ENCODE data around the gene RALGPS2. TPM values are rescaled to one million over a fixed set of nuclear protein-coding genes. Genes with fewer than 3 reads are reported as not detected.
A peak's percentile ranks its signal among the peaks of the same experiment; 100 is the strongest.

The RALGPS2 gene
- polyA plus RNA-seq, 1 experiment = 67.2 TPM

- ChIA-PET POLR2A (no interaction called here), CTCF (no interaction called here)
- no peak for DNase-seq (ENCODE audit: low read depth, low spot score)
- Histone ChIP-seq H3K9me3 (ENCODE audit: control insufficient read depth, insufficient read depth, low read length) (no peaks in the 10 kb centered on the region), H3K4me3 (ENCODE audit: low read depth, low read length) (no peak overlapping the region), H3K27me3 (ENCODE audit: control insufficient read depth, insufficient read depth, low read length) (no peaks in the 10 kb centered on the region), H3K27ac (ENCODE audit: low read depth, low read length) (no peak overlapping the region)
- TF ChIP-seq CTCF (IDR thresholded peaks at IDR 0.05; ENCODE audit: low read depth, low read length) = no peak
These were observed 8.9 kb upstream of the RALGPS2 start for GRCh38 chr1:178716111-178716510.

GRCh38 chr1:178718520-178718919 is 6.5 kb upstream of the RALGPS2 start:
- TF ChIP-seq CTCF (IDR thresholded peaks at IDR 0.05; ENCODE audit: low read depth, low read length) = no peak
- no peak overlapping the region for H3K27ac ChIP-seq (ENCODE audit: low read depth, low read length)
- no peaks in the 10 kb centered on the region for H3K9me3 ChIP-seq (ENCODE audit: control insufficient read depth, insufficient read depth, low read length)
- no peak overlapping the region for H3K4me3 ChIP-seq (ENCODE audit: low read depth, low read length)
- ChIA-PET POLR2A (no interaction called here), CTCF (interaction anchor here (0.6 to 1.6 kb wide), 2 partner anchors 11 kb away, joined by 3 to 8 read pairs; no protein-coding TSS in a partner anchor)
- DNase-seq (ENCODE audit: low read depth, low spot score) = no peak
- no peaks in the 10 kb centered on the region for H3K27me3 ChIP-seq (ENCODE audit: control insufficient read depth, insufficient read depth, low read length)

GRCh38 chr1:178723546-178723945 is 1.5 kb upstream of the RALGPS2 start:
- TF ChIP-seq CTCF (IDR thresholded peaks at IDR 0.05; ENCODE audit: low read depth, low read length) = no peak

GRCh38 chr1:178724376-178724727 is 692 bp upstream of the RALGPS2 start:
- no peaks in the 10 kb centered on the region for H3K27me3 ChIP-seq (ENCODE audit: control insufficient read depth, insufficient read depth, low read length)
- POLR2A ChIA-PET = interaction anchor here (0.8 to 1.2 kb wide), 3 partner anchors 40 to 112 kb away, joined by 4 to 5 read pairs (median 4); no protein-coding TSS in a partner anchor
- H3K27ac ChIP-seq (ENCODE audit: low read depth, low read length) = no peak overlapping the region
- DNase-seq (ENCODE audit: low read depth, low spot score) = no peak
- H3K4me3 ChIP-seq (ENCODE audit: low read depth, low read length) = peak overlapping the region; percentile 78
- H3K9me3 ChIP-seq (ENCODE audit: control insufficient read depth, insufficient read depth, low read length) = no peaks in the 10 kb centered on the region; the same call in 1 of the 2 replicates
- CTCF ChIA-PET = no interaction called here
- TF ChIP-seq CTCF (IDR thresholded peaks at IDR 0.05; ENCODE audit: low read depth, low read length) = no peak

More at GRCh38 chr1:178723546-178723945, 1.5 kb upstream of the RALGPS2 start:
- POLR2A ChIA-PET = no interaction called here
- CTCF ChIA-PET = no interaction called here
- H3K27ac ChIP-seq (ENCODE audit: low read depth, low read length) = no peak overlapping the region
- no peak for DNase-seq (ENCODE audit: low read depth, low spot score)
- no peaks in the 10 kb centered on the region for H3K27me3 ChIP-seq (ENCODE audit: control insufficient read depth, insufficient read depth, low read length)
- no peaks in the 10 kb centered on the region; the same call in 1 of the 2 replicates for H3K9me3 ChIP-seq (ENCODE audit: control insufficient read depth, insufficient read depth, low read length)
- no peak overlapping the region for H3K4me3 ChIP-seq (ENCODE audit: low read depth, low read length)

GRCh38 chr1:178725466-178726086 is 532 bp downstream of the RALGPS2 start:
- ChIA-PET POLR2A (interaction anchor here (0.5 to 1.7 kb wide), 7 partner anchors 13 to 183 kb away, joined by 4 to 7 read pairs (median 5); no protein-coding TSS in a partner anchor), CTCF (interaction anchor here (1.0 to 1.7 kb wide), 5 partner anchors 41 to 277 kb away, joined by 4 to 16 read pairs (median 6); no protein-coding TSS in a partner anchor)
- DNase-seq (ENCODE audit: low read depth, low spot score) = no peak
- Histone ChIP-seq H3K9me3 (ENCODE audit: control insufficient read depth, insufficient read depth, low read length) (no peaks in the 10 kb centered on the region; the same call in 1 of the 2 replicates), H3K27me3 (ENCODE audit: control insufficient read depth, insufficient read depth, low read length) (no peaks in the 10 kb centered on the region), H3K4me3 (ENCODE audit: low read depth, low read length) (peak overlapping the region; percentile 78), H3K27ac (ENCODE audit: low read depth, low read length) (peak overlapping the region; percentile 49)
- peak; percentile 15; the same call in 1 of the 2 replicates for TF ChIP-seq CTCF (IDR thresholded peaks at IDR 0.05; ENCODE audit: low read depth, low read length)

All from AG04450 (cell line).